Middle frontal gyrus (tissue), 1 donor: ENCODE measurements around the gene AGAP1.

ENCODE experiments used
- DNase-seq: peaks from one replicate; pipeline ENCODE4 v3.0.0-alpha.2; 2015; ENCODE audit warnings: low spot score; ENCODE audit errors: extremely low spot score

The AGAP1 gene

GRCh38 chr2:236164925-236165841 is 671.3 kb downstream of the AGAP1 start:
- DNase-seq, result no peak

GRCh38 chr2:236165842-236166795 is 672.3 kb downstream of the AGAP1 start:
- DNase-seq, result no peak

GRCh38 chr2:236166796-236167296 is 673.0 kb downstream of the AGAP1 start:
- no peak for DNase-seq

- no peak for DNase-seq
Observed at GRCh38 chr2:236167297-236168109, 673.7 kb downstream of the AGAP1 start.

- no peak for DNase-seq
Observed at GRCh38 chr2:236168110-236169080, 674.6 kb downstream of the AGAP1 start, which contains the start of gene GBX2. TSS of gene GBX2 (minus strand) at chr2:236168386. CDS start at chr2:236167971, 415 bp downstream.

GRCh38 chr2:236169151-236169721 is 675.4 kb downstream of the AGAP1 start:
- no peak for DNase-seq

GRCh38 chr2:236169741-236170589 is 676.1 kb downstream of the AGAP1 start:
- DNase-seq, result no peak

GRCh38 chr2:236170590-236171165 is 676.8 kb downstream of the AGAP1 start:
- no peak for DNase-seq

GRCh38 chr2:236171181-236171679 is 677.4 kb downstream of the AGAP1 start:
- no peak for DNase-seq

GRCh38 chr2:236171680-236172254 is 677.9 kb downstream of the AGAP1 start:
- DNase-seq, result no peak

- DNase-seq, result no peak
Observed at GRCh38 chr2:236172255-236173035, 678.6 kb downstream of the AGAP1 start.

- no peak for DNase-seq
Observed at GRCh38 chr2:236173036-236173728, 679.3 kb downstream of the AGAP1 start.

GRCh38 chr2:236173729-236174607 is 680.1 kb downstream of the AGAP1 start:
- no peak for DNase-seq

GRCh38 chr2:236175548-236176150 is 681.8 kb downstream of the AGAP1 start:
- no peak for DNase-seq

GRCh38 chr2:236176417-236176816 is 682.6 kb downstream of the AGAP1 start:
- no peak for DNase-seq
